GM18505 (cell line): ENCODE measurements around the gene CAV2.
"Not testable (repeated sequence)": the region's sequence is repeated elsewhere in the genome, so short reads cannot be mapped to it uniquely, and the experiment has no call there.

ENCODE experiments used
- ATAC-seq: cut with Tn5 transposase; IDR thresholded peaks from one replicate; pipeline ENCODE4 v1.9.1; 2021; ENCODE audit not compliant: unreplicated experiment
- POLR2A ChIP-seq: IDR thresholded peaks from 4 replicates; pipeline ENCODE4 v1.6.1; 2011; ENCODE audit warnings: borderline replicate concordance; ENCODE audit not compliant: insufficient read depth, insufficient read length; ENCODE audit errors: extremely low read depth

Gene CAV2

GRCh38 chr7:116483271-116483942, 16.1 kb upstream of the CAV2 start:
- no peak for ATAC-seq
- TF ChIP-seq POLR2A: no peak

DNA sequence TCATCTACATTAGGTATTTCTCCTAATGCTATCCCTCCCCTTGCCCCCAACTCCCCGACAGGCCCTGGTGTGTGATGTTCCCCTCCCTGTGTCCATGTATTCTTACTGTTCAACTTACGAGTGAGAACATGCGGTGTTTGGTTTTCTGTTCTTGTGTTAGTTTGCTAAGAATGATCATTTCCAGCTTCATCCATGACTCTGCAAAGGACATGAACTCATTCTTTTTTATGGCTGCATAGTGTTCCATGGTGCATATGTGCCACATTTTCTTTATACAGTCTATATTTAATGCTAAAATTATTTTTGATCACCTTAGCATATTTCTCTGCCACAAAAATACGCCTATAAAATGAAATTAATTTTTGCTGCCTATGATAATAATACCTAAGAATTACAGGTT, 15.1 kb upstream of the CAV2 start:
- not testable (repeated sequence) for ATAC-seq

- ATAC-seq: no peak
- no peak for TF ChIP-seq POLR2A
Observed at GRCh38 chr7:116487907-116488521, 11.5 kb upstream of the CAV2 start.

DNA sequence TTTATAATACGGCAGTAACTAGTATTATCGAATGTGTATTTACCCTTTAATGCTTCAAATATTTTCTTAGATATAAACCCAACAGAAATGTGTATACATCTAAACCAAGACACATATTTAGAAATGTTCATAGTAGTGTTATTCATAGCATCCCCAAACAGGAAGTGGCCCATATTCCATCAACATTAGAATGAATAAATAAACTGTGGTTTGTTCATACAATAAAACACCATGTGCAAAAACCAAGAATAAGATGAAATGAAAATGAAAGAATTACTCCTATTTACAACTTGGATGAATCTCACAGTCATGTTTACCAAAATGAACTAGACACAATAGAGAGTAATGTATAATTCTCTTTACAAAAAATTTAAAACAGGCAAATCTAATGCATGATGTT, 9.2 kb upstream of the CAV2 start:
- no peak for ATAC-seq
- no peak for TF ChIP-seq POLR2A

- TF ChIP-seq POLR2A: no peak
- no peak for ATAC-seq
Observed at GRCh38 chr7:116491887-116492653, 7.5 kb upstream of the CAV2 start.

DNA sequence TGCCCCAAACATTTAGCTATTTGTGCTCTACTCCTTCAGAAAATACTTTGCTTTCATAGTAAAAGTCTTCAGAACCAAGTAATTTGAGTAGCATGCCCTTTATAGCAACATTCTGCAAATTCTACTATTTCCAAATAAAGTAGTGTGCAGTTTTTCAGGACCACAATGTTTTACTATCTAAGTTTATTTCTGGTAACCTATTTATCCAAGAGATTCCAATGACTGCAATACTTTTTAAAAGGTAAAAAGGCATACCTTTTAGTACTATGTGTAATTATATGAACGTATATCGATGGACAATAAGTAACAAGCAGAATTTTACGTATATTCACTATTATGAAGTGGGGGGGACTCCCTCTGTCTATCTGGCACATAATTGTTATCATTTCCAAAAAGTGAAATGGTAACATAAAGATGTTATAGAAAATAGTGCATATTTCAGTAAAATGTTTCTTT, 6.9 kb upstream of the CAV2 start:
- ATAC-seq: no peak
- TF ChIP-seq POLR2A: no peak

DNA sequence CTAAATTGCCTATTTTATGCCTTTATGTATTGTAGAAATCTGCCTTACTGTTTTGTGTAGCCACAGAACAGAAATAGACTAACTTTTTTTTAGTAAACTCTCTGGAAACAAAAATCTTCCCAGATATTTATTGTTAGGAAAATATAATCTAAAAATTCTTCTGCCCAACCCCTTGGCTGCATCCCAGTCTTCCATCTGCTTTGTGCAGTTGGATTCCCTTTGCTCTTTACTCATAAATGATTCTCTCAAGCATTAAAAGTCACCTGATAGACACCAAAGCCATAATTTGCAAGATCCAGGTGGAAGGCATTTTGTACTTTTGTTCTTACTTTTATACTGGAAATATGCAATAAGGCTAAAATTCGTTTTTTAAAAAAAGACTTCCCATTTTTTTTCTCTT, 6.1 kb upstream of the CAV2 start:
- no peak for ATAC-seq
- no peak for TF ChIP-seq POLR2A

DNA sequence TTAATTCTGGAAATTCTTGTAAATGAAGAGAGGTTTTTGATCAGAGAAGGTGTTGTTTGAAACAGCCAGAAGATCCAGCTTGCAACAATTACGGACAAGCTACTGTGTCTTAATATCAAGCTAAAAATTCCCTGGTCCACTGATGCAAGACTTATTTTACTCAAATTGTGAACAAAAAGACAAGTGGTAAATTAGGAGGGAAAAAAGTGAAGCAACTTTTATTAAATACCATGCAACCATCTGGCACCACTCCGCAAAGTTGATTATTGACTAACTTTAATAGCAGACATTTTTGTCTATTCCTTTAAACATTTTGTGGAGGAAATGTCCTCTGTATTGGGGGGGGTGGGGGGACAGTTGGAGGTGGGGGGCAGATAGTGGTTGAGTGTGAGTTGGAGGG, 5.1 kb upstream of the CAV2 start:
- TF ChIP-seq POLR2A: no peak
- no peak for ATAC-seq

DNA sequence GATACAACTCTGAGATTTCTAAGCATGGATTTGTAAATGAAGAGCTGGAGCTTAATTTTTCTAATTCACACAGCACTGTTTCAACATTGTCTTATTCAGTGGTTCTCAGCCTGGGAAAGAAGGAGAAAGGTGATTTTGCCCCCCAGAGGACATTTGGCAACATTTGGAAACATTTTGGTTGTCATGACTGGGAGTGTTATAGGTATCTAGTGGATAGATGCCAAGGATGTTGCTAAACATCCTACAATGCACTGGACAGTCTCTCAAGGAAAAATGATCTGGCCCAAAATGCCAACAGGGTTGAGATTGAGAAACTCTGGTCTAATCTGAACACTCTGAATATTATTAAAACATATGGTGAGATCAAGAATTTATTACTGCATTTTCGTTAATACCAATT, 3.8 kb upstream of the CAV2 start:
- TF ChIP-seq POLR2A: no peak
- no peak for ATAC-seq

GRCh38 chr7:116496653-116497052, 2.9 kb upstream of the CAV2 start:
- ATAC-seq: no peak
- TF ChIP-seq POLR2A: no peak

- no peak for ATAC-seq
- no peak for TF ChIP-seq POLR2A
Observed at GRCh38 chr7:116497708-116498107, 1.8 kb upstream of the CAV2 start.

DNA sequence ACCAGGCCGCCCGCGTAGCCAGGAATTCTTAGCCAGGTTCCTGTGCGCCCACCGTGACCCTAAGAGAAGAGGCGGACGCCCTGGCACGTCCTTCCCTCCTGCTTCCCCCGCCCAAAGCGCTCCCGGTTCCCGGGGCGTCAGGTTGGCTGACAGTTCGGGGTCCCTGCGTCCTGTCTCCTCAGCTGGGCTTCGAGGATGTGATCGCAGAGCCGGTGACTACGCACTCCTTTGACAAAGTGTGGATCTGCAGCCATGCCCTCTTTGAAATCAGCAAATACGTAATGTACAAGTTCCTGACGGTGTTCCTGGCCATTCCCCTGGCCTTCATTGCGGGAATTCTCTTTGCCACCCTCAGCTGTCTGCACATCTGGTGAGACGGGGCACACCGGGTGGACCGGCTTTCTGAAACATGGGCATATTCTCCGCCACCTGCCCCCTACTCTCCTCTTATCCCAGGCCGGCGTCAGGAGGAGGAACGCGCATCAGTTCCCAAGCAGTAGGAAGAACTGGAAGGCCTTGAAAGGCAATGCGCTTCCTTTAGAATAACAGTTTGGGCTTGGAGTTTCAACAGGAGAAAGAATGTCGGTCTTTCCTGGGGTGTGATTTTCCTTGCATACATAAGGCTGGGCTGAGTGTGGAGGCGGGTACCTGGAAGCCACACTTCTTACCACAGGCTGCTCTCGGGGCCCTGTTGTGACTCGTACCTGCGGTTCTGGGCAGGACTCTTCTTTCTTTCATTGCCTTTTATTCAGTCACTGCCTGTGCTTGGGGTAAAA, 728 bp downstream of the CAV2 start:
- peak; percentile 24 for ATAC-seq
- no peak for TF ChIP-seq POLR2A

DNA sequence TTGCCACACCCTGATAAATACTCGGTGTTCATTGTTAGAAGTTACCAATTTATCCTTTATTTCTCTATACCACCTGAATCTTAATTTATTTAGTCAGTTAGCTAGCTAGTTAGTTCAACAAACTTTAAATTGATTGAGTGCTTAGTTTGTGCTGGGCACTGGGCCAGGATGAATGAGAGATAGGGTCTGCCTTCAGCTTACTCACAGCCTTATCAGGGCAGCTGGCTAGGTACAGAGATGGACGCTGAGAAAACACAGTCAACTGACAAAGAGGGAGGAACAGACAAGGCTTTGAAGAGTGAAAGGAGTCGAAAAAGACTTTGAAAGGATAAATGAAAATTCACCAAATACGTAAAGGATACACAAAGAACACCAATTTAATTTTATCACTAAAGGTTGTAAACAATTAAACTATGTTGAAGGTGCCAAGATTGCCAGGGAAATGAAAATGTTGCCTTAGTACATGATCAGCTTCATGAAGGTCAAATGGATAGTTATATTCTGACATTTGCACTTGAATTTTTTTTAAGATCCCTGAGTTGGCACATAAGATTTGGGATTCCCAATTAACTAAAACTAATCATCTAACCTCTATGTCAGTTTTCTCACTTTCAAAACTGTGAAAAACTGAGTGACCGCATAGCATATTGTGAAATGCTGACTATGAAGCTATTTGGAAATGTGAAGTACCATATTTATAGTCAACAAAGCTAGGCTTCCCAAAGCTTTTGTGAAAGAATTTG, 2.1 kb downstream of the CAV2 start:
- ATAC-seq: no peak
- no peak for TF ChIP-seq POLR2A
